ENCODE data around the gene BTNL2. TPM values are rescaled to one million over a fixed set of nuclear protein-coding genes. Genes with fewer than 3 reads are reported as not detected.
"Not testable (repeated sequence)": the region's sequence is repeated elsewhere in the genome, so short reads cannot be mapped to it uniquely, and the experiment has no call there.

Gene BTNL2
- total RNA-seq, 1 donor from 2014 or later, result not detected

GRCh38 chr6:32367644-32368043 lies 39.3 kb downstream of the BTNL2 start:
- DNase-seq (ENCODE audit: low spot score), result no peak

GRCh38 chr6:32359225-32359624 lies 47.8 kb downstream of the BTNL2 start:
- DNase-seq (ENCODE audit: low spot score), result not testable (repeated sequence)

GRCh38 chr6:32358548-32358947 lies 48.4 kb downstream of the BTNL2 start:
- DNase-seq (ENCODE audit: low spot score), result not testable (repeated sequence)

GRCh38 chr6:32355018-32355417 lies 52.0 kb downstream of the BTNL2 start:
- no peak for DNase-seq (ENCODE audit: low spot score)

GRCh38 chr6:32353348-32353747 lies 53.6 kb downstream of the BTNL2 start:
- DNase-seq (ENCODE audit: low spot score), result no peak

Other genes starting within 250 kb of the BTNL2 start
- gene EGFL8, start 242.6 kb downstream of the BTNL2 start, total RNA-seq, result 13.6 TPM
- 88.4 TPM for gene AGPAT1, start 231.1 kb downstream of the BTNL2 start, total RNA-seq
- gene RNF5, start 228.8 kb downstream of the BTNL2 start, total RNA-seq, result 93.1 TPM
- gene AGER, start 222.9 kb downstream of the BTNL2 start, total RNA-seq, result 11.8 TPM
- 95.0 TPM for gene PBX2, start 217.0 kb downstream of the BTNL2 start, total RNA-seq
- 19.6 TPM for gene GPSM3, start 214.5 kb downstream of the BTNL2 start, total RNA-seq
- 14.9 TPM for gene NOTCH4, start 183.1 kb downstream of the BTNL2 start, total RNA-seq
- not detected for gene TSBP1, start 35.3 kb downstream of the BTNL2 start, total RNA-seq
- gene HLA-DRA, start 32.7 kb upstream of the BTNL2 start, total RNA-seq, result 375 TPM
- 48.0 TPM for gene HLA-DRB5, start 123.1 kb upstream of the BTNL2 start, total RNA-seq
- gene HLA-DRB1, start 182.7 kb upstream of the BTNL2 start, total RNA-seq, result 174 TPM
- 38.8 TPM for gene HLA-DQA1, start 230.2 kb upstream of the BTNL2 start, total RNA-seq

Data from mucosa of gallbladder (tissue), 1 donor.